Panc1 (cell line): Measurements from ENCODE around the gene FNDC10.

Source experiments
- POLR2AphosphoS5 ChIP-seq: IDR thresholded peaks from 2 replicates; pipeline ENCODE4 v1.6.1; 2012; ENCODE audit warnings: mild to moderate bottlenecking, low read depth, low read length, moderate library complexity
- SIN3A ChIP-seq: IDR thresholded peaks from 2 replicates; pipeline ENCODE4 v1.6.1; 2012; ENCODE audit warnings: low read depth, mild to moderate bottlenecking, low read length, moderate library complexity, borderline replicate concordance; ENCODE audit not compliant: insufficient read depth
- TCF7L2 ChIP-seq: IDR thresholded peaks from 2 replicates; pipeline ENCODE4 v1.6.1; 2011; ENCODE audit warnings: mild to moderate bottlenecking, low read depth, low read length, inconsistent platforms
- TF ChIP-seq, protein P1 (sequence below): fragments of 450-650 bp; IDR thresholded peaks from 2 replicates; pipeline ENCODE4 v1.5.1; 2017; ENCODE audit warnings: mild to moderate bottlenecking
- TF ChIP-seq, protein P2 (sequence below), 2 experiments: IDR thresholded peaks; 2 replicates each; pipeline ENCODE4 v1.6.1; 2011 to 2012; ENCODE audit warnings: low read depth in 2 of 2, control low read depth in 1 of 2, low read length in 1 of 2, mild to moderate bottlenecking in 1 of 2, moderate library complexity in 1 of 2; ENCODE audit not compliant: insufficient read depth in 1 of 2

GRCh38 chr1:1602968-1603506 is 3.1 kb upstream of the FNDC10 start:
- TF ChIP-seq, protein P1, sequence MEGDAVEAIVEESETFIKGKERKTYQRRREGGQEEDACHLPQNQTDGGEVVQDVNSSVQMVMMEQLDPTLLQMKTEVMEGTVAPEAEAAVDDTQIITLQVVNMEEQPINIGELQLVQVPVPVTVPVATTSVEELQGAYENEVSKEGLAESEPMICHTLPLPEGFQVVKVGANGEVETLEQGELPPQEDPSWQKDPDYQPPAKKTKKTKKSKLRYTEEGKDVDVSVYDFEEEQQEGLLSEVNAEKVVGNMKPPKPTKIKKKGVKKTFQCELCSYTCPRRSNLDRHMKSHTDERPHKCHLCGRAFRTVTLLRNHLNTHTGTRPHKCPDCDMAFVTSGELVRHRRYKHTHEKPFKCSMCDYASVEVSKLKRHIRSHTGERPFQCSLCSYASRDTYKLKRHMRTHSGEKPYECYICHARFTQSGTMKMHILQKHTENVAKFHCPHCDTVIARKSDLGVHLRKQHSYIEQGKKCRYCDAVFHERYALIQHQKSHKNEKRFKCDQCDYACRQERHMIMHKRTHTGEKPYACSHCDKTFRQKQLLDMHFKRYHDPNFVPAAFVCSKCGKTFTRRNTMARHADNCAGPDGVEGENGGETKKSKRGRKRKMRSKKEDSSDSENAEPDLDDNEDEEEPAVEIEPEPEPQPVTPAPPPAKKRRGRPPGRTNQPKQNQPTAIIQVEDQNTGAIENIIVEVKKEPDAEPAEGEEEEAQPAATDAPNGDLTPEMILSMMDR: no peak
- no peak for TF ChIP-seq POLR2AphosphoS5
- TF ChIP-seq, protein P2, sequence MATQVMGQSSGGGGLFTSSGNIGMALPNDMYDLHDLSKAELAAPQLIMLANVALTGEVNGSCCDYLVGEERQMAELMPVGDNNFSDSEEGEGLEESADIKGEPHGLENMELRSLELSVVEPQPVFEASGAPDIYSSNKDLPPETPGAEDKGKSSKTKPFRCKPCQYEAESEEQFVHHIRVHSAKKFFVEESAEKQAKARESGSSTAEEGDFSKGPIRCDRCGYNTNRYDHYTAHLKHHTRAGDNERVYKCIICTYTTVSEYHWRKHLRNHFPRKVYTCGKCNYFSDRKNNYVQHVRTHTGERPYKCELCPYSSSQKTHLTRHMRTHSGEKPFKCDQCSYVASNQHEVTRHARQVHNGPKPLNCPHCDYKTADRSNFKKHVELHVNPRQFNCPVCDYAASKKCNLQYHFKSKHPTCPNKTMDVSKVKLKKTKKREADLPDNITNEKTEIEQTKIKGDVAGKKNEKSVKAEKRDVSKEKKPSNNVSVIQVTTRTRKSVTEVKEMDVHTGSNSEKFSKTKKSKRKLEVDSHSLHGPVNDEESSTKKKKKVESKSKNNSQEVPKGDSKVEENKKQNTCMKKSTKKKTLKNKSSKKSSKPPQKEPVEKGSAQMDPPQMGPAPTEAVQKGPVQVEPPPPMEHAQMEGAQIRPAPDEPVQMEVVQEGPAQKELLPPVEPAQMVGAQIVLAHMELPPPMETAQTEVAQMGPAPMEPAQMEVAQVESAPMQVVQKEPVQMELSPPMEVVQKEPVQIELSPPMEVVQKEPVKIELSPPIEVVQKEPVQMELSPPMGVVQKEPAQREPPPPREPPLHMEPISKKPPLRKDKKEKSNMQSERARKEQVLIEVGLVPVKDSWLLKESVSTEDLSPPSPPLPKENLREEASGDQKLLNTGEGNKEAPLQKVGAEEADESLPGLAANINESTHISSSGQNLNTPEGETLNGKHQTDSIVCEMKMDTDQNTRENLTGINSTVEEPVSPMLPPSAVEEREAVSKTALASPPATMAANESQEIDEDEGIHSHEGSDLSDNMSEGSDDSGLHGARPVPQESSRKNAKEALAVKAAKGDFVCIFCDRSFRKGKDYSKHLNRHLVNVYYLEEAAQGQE (IDR thresholded peaks at IDR 0.05; ENCODE audit: insufficient read depth in 1 of 2, low read depth in 2 of 2, low read length in 1 of 2): no peak
- TF ChIP-seq SIN3A: no peak
- no peak for TF ChIP-seq TCF7L2
